Mesenchymal stem cell (in vitro differentiated cells and primary cell): Measurements from ENCODE around the gene FARP2. TPM values are rescaled to one million over a fixed set of nuclear protein-coding genes. Genes with fewer than 3 reads are reported as not detected.

Experiments used
- DNase-seq: peaks from one replicate; pipeline ENCODE4 v3.0.0-alpha.2; 2013
- H2AFZ ChIP-seq: one replicate; pipeline ENCODE4 v1.6.1; 2013; ENCODE audit warnings: low read depth, mild to moderate bottlenecking, control low read depth, inconsistent platforms, low read length, moderate library complexity
- H2AK5ac ChIP-seq: 2 replicates; pipeline ENCODE4 v1.6.1; 2013; ENCODE audit warnings: low read length, moderate library complexity, mild to moderate bottlenecking, inconsistent platforms; ENCODE audit not compliant: severe bottlenecking
- H2BK120ac ChIP-seq: one replicate; pipeline ENCODE4 v1.6.1; 2013; ENCODE audit warnings: low read depth, mild to moderate bottlenecking, inconsistent platforms, low read length, moderate library complexity
- H2BK12ac ChIP-seq, 2 experiments: one replicate each; pipeline ENCODE4 v1.6.1; 2013; ENCODE audit warnings: inconsistent platforms in 2 of 2, low read length in 2 of 2, mild to moderate bottlenecking in 2 of 2, moderate library complexity in 2 of 2, control low read depth in 1 of 2
- H2BK15ac ChIP-seq: one replicate; pipeline ENCODE4 v1.6.1; 2013; ENCODE audit warnings: mild to moderate bottlenecking, low read depth, inconsistent platforms; ENCODE audit not compliant: poor library complexity, severe bottlenecking
- H2BK5ac ChIP-seq: 2 replicates; pipeline ENCODE4 v1.6.1; 2013; ENCODE audit warnings: low read depth, mild to moderate bottlenecking, low read length, control low read depth, inconsistent platforms; ENCODE audit not compliant: poor library complexity, severe bottlenecking
- H3K14ac ChIP-seq, 2 experiments: one replicate each; pipeline ENCODE4 v1.6.1; 2013; ENCODE audit warnings: inconsistent platforms in 2 of 2, low read length in 2 of 2, control low read depth in 1 of 2, mild to moderate bottlenecking in 1 of 2, moderate library complexity in 1 of 2
- H3K18ac ChIP-seq, 2 experiments: one replicate each; pipeline ENCODE4 v1.6.1; 2013; ENCODE audit warnings: inconsistent platforms in 2 of 2, low read length in 2 of 2, control low read depth in 1 of 2, low read depth in 1 of 2, mild to moderate bottlenecking in 1 of 2
- H3K23ac ChIP-seq, 2 experiments: one replicate each; pipeline ENCODE4 v1.6.1; 2013; ENCODE audit warnings: inconsistent platforms in 2 of 2, low read length in 2 of 2, mild to moderate bottlenecking in 2 of 2, moderate library complexity in 2 of 2, control low read depth in 1 of 2
- H3K27ac ChIP-seq: 2 replicates; pipeline ENCODE4 v1.5.1; 2013; ENCODE audit warnings: mild to moderate bottlenecking, moderate library complexity, low read length, control low read depth, inconsistent platforms; ENCODE audit not compliant: poor library complexity, severe bottlenecking
- H3K27me3 ChIP-seq, 2 experiments: 2 replicates each; pipeline versions ENCODE4 v1.6.1 to v1.7.0; 2013; ENCODE audit warnings: low read length in 2 of 2, mild to moderate bottlenecking in 2 of 2, moderate library complexity in 2 of 2, control low read depth in 1 of 2, inconsistent platforms in 1 of 2; ENCODE audit not compliant: control insufficient read depth in 1 of 2, insufficient read depth in 1 of 2
- H3K36me3 ChIP-seq, 2 experiments: 2 replicates each; pipeline versions ENCODE4 v1.6.1 to v1.7.0; 2013; ENCODE audit warnings: low read length in 2 of 2, control low read depth in 1 of 2, inconsistent platforms in 1 of 2, low read depth in 1 of 2, mild to moderate bottlenecking in 1 of 2; ENCODE audit not compliant: insufficient read depth in 2 of 2, control insufficient read depth in 1 of 2
- H3K4ac ChIP-seq, 2 experiments: one replicate each; pipeline ENCODE4 v1.6.1; 2013; ENCODE audit warnings: inconsistent platforms in 2 of 2, low read length in 2 of 2, mild to moderate bottlenecking in 2 of 2, moderate library complexity in 2 of 2, control low read depth in 1 of 2, low read depth in 1 of 2
- H3K4me1 ChIP-seq: 2 replicates; pipeline ENCODE4 v1.6.1; 2013; ENCODE audit warnings: low read depth, low read length, control low read depth; ENCODE audit not compliant: control insufficient read depth, insufficient read depth
- H3K4me2 ChIP-seq: 2 replicates; pipeline ENCODE4 v1.6.1; 2013; ENCODE audit warnings: low read length, mild to moderate bottlenecking, inconsistent platforms; ENCODE audit not compliant: poor library complexity, severe bottlenecking
- H3K4me3 ChIP-seq, 2 experiments: 2 replicates each; pipeline versions ENCODE4 v1.5.1 to v1.7.0; 2013; ENCODE audit warnings: low read length in 2 of 2, mild to moderate bottlenecking in 2 of 2, control low read depth in 1 of 2, low read depth in 1 of 2; ENCODE audit not compliant: insufficient read depth in 1 of 2
- H3K79me1 ChIP-seq: replicated peaks from 2 replicates; pipeline ENCODE4 v1.6.1; 2013; ENCODE audit warnings: mild to moderate bottlenecking, control low read depth, low read length, inconsistent platforms; ENCODE audit not compliant: poor library complexity, severe bottlenecking
- H3K9ac ChIP-seq: 2 replicates; pipeline ENCODE4 v1.7.0; 2013; ENCODE audit warnings: mild to moderate bottlenecking, low read length, moderate library complexity
- H3K9me3 ChIP-seq: 2 replicates; pipeline ENCODE4 v1.7.0; 2013; ENCODE audit warnings: mild to moderate bottlenecking, low read length; ENCODE audit not compliant: control insufficient read depth
- H4K8ac ChIP-seq: one replicate; pipeline ENCODE4 v1.6.1; 2013; ENCODE audit warnings: inconsistent platforms, mild to moderate bottlenecking, low read length, moderate library complexity
- H4K91ac ChIP-seq: one replicate; pipeline ENCODE4 v1.6.1; 2013; ENCODE audit warnings: mild to moderate bottlenecking, low read length, inconsistent platforms
- WGBS: methylation state at CpG from one replicate; pipeline ENCODE4 v1.1.7; 2013; ENCODE audit warnings: mixed read lengths; 5-methylcytosine and 5-hydroxymethylcytosine counted together
- polyA plus RNA-seq, 2 experiments: library from polyadenylated mRNA; stranded (reverse); fragments of 200-250 nt; gene quantifications; one replicate each; pipeline ENCODE4 v1.2.3, GENCODE V29; 2013

FARP2 gene
- polyA plus RNA-seq (2013, experiment 1 of 2), result 15.5 TPM
- polyA plus RNA-seq (2013, experiment 2 of 2), result 14.7 TPM

GRCh38 chr2:241355983-241356870 is at the start of gene FARP2:
TSS of gene FARP2 (plus strand) at chr2:241356285. CDS start at chr2:241373108, 16,823 bp downstream.
- Histone ChIP-seq H3K27me3 (no peaks in the 10 kb centered on the region), H3K4ac (peak within 1 kb of the TSS in 1 of 2 experiments; percentile 90), H4K8ac (peak within 1 kb of the TSS; percentile 98), H3K79me1 (peaks cover 10% of the 10 kb centered on the region), H2BK5ac (peak within 1 kb of the TSS; percentile 11), H2AK5ac (peak within 1 kb of the TSS; percentile 92), H2BK12ac (peak within 1 kb of the TSS; percentile 33 to 97), H3K14ac (peak within 1 kb of the TSS in 1 of 2 experiments; percentile 94), H3K9ac (peak within 1 kb of the TSS; percentile 95), H2BK15ac (no peak within 1 kb of the TSS), H3K4me2 (peak within 1 kb of the TSS; percentile 93), H2BK120ac (no peak within 1 kb of the TSS), H3K18ac (peak within 1 kb of the TSS; percentile 89 to 91), H4K91ac (peak within 1 kb of the TSS; percentile 76), H3K9me3 (no peaks in the 10 kb centered on the region), H3K23ac (peak within 1 kb of the TSS in 1 of 2 experiments; percentile 96), H3K4me3 (peak within 1 kb of the TSS; percentile 92 to 95), H3K27ac (peak within 1 kb of the TSS; percentile 94), H3K36me3 (peaks cover 13 to 40% of the 10 kb centered on the region in 2 experiments), H3K4me1 (peaks cover 23% of the 10 kb centered on the region), H2AFZ (peak within 1 kb of the TSS; percentile 78)
- DNase-seq, result peak; percentile 99
- WGBS, result 1% methylated on average over 71 of the region's 101 CpGs

- WGBS, result 100% methylated on average over 3 of the region's 6 CpGs
- H3K27me3 ChIP-seq, result no peaks in the 10 kb centered on the region
Measured at GRCh38 chr2:241307055-241307454, 49.0 kb upstream of the FARP2 start.

GRCh38 chr2:241308267-241308666 is 47.8 kb upstream of the FARP2 start:
- 98% methylated on average over 4 of the region's 5 CpGs for WGBS
- no peak overlapping the region for H2AK5ac ChIP-seq
- no peak overlapping the region for H2BK12ac ChIP-seq

More at GRCh38 chr2:241307055-241307454, 49.0 kb upstream of the FARP2 start:
- H3K79me1 ChIP-seq, result no peaks in the 10 kb centered on the region
- H3K4ac ChIP-seq, result no peak overlapping the region
- H3K4me2 ChIP-seq, result no peak overlapping the region
- no peak overlapping the region for H3K23ac ChIP-seq
- H2AK5ac ChIP-seq, result peak overlapping the region; percentile 23
- H3K18ac ChIP-seq, result no peak overlapping the region
- no peak overlapping the region for H3K4me3 ChIP-seq
- H2AFZ ChIP-seq, result no peak overlapping the region
- peaks cover 0 to 2% of the 10 kb centered on the region in 2 experiments for H3K36me3 ChIP-seq
- H3K14ac ChIP-seq, result no peak overlapping the region
- peaks cover 18% of the 10 kb centered on the region for H3K4me1 ChIP-seq
- H2BK15ac ChIP-seq, result no peak overlapping the region
- H3K9ac ChIP-seq, result no peak overlapping the region
- H2BK120ac ChIP-seq, result no peak overlapping the region
- H4K8ac ChIP-seq, result no peak overlapping the region
- H3K27ac ChIP-seq, result no peak overlapping the region
- H4K91ac ChIP-seq, result no peak overlapping the region
- no peak for DNase-seq
- no peaks in the 10 kb centered on the region for H3K9me3 ChIP-seq
- H2BK5ac ChIP-seq, result no peak overlapping the region
- H2BK12ac ChIP-seq, result no peak overlapping the region

GRCh38 chr2:241308832-241309500 is 47.1 kb upstream of the FARP2 start:
- Histone ChIP-seq H2AK5ac (peak overlapping the region; percentile 4), H3K27me3 (no peaks in the 10 kb centered on the region), H3K27ac (no peak overlapping the region), H3K79me1 (no peaks in the 10 kb centered on the region), H2BK12ac (no peak overlapping the region), H3K9me3 (no peaks in the 10 kb centered on the region), H4K91ac (no peak overlapping the region), H3K18ac (no peak overlapping the region), H3K36me3 (peaks cover 0 to 2% of the 10 kb centered on the region in 2 experiments), H3K9ac (no peak overlapping the region), H3K14ac (no peak overlapping the region), H3K4me3 (no peak overlapping the region), H4K8ac (no peak overlapping the region), H3K23ac (no peak overlapping the region), H2BK5ac (no peak overlapping the region), H3K4me2 (no peak overlapping the region), H2BK120ac (no peak overlapping the region), H2AFZ (no peak overlapping the region), H3K4ac (no peak overlapping the region), H3K4me1 (peaks cover 17% of the 10 kb centered on the region), H2BK15ac (no peak overlapping the region)
- no peak for DNase-seq
- 94% methylated on average over 13 of the region's 18 CpGs for WGBS

More at GRCh38 chr2:241308267-241308666, 47.8 kb upstream of the FARP2 start:
- Histone ChIP-seq H2BK5ac (no peak overlapping the region), H3K9ac (no peak overlapping the region), H3K27me3 (no peaks in the 10 kb centered on the region), H3K4ac (no peak overlapping the region), H3K27ac (peak overlapping the region; percentile 14), H3K9me3 (no peaks in the 10 kb centered on the region), H2BK15ac (no peak overlapping the region), H3K18ac (no peak overlapping the region), H4K8ac (no peak overlapping the region), H3K36me3 (peaks cover 0 to 2% of the 10 kb centered on the region in 2 experiments), H3K79me1 (no peaks in the 10 kb centered on the region), H3K4me1 (peaks cover 17% of the 10 kb centered on the region), H2AFZ (no peak overlapping the region), H3K4me3 (no peak overlapping the region), H3K14ac (no peak overlapping the region), H3K4me2 (no peak overlapping the region), H3K23ac (no peak overlapping the region), H4K91ac (no peak overlapping the region), H2BK120ac (no peak overlapping the region)
- no peak for DNase-seq
